CD1c-positive myeloid dendritic cell (primary cell): Measurements from ENCODE around the gene CLSTN2.

Source experiments
- DNase-seq: peaks from one replicate; pipeline ENCODE4 v3.0.0-alpha.2; 2016; ENCODE audit errors: extremely low spot score

The CLSTN2 gene

GRCh38 chr3:140595295-140595694, 660.3 kb downstream of the CLSTN2 start:
- no peak for DNase-seq

- DNase-seq: no peak
These were observed 662.4 kb downstream of the CLSTN2 start for GRCh38 chr3:140597364-140597763.

DNA sequence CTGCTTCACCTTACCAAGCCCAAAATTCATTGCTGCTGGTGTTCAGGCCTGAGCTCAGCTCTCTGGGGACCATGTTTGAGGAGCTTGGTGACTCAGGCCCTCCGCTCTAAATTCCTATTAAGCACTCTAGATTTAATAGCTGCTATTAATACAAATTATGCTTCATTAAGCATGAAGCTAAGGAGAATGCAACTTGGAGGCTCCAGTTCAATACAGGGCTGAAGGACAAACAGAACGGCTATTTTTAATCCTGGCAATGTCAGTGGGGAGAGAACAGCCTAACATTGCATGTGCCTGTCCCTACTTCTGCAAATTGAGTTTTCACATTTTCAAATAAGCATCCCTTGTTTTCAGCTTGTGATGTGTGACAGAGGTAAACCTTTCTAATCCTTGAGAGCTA, 662.8 kb downstream of the CLSTN2 start:
- DNase-seq: no peak

DNA sequence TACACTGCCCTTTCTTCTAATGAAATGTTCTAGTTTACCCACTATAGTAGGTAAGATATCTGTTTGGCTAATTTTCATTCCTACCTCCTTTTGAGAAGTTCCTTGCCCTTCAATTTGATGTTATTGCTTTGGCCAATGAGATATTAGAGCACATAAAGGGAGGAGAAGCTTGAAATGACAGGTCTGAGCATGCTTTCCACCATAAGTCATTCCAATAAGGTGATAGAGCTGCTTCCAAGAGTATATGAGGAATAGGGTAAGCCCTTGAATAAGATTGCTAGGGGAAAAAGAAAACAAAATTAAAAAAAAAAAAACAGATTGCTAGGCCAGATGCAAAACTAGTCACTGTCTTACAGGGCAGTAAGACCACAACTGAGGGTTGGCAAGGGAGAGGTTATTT, 664.0 kb downstream of the CLSTN2 start:
- DNase-seq: no peak

- DNase-seq: no peak
These were observed 664.5 kb downstream of the CLSTN2 start for GRCh38 chr3:140599496-140599895.

GRCh38 chr3:140601881-140602280, 666.9 kb downstream of the CLSTN2 start:
- DNase-seq: no peak

DNA sequence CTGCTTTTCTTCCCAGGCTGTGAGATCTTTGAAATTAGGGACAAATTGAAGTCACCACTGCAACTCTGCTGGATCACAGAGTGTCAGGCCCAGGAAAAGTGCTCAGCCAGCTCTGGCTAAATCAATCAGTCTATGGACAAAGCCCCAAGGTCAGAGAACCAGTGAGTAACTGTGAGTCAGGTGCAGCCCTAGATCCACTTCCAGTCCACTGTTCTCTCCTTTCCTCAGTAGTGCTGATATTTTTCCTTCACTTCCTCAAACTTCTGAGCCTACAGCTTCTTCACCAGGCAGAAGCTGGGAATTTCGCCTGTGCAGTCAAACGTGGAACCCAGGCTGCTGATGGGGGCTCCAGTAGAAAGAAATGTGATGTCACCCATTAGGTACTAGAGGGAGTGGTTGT, 667.8 kb downstream of the CLSTN2 start:
- no peak for DNase-seq

GRCh38 chr3:140603766-140604165, 668.8 kb downstream of the CLSTN2 start:
- DNase-seq: no peak

- DNase-seq: no peak
These were observed 675.6 kb downstream of the CLSTN2 start for GRCh38 chr3:140610544-140610943.

DNA sequence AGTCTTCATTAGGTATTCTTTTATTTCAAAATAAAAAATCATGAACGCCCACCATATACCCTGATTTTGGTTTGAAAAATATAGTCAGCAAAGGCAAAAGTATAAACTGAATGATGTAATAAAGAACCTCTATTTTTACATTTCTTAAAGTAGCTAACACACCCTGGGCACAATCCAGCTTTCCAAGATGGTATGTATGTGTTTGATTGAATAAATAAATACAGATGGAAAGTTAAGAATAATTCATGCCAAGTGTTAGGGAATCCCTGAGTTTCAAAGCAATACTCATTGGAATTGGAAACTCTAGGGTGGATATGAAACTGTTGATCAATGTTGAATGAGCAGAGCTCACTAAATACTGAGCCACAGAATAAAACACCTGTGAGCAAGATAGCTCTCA, 679.0 kb downstream of the CLSTN2 start:
- DNase-seq: no peak

GRCh38 chr3:140617135-140617534, 682.1 kb downstream of the CLSTN2 start:
- no peak for DNase-seq

DNA sequence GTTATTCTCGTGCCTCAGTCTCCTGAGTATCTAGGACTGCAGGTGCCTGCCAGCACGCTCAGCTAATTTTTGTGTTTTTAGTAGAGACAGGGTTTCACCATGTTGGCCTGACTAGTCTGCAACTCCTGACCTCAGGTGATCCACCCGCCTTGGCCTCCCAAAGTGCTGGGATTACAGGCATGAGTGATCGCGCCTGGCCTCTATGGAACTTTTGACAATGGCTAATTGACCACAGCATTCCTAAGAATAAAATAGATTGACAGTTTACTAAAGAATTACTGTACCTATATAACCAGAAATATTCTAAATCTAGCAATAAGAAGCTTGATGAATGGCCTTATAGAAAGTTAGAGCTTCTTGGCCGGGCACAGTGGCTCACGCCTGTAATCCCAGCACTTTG, 691.9 kb downstream of the CLSTN2 start:
- no peak for DNase-seq
